Panc1 (cell line): ENCODE measurements around the gene PLK3. TPM values are rescaled to one million over a fixed set of nuclear protein-coding genes. Genes with fewer than 3 reads are reported as not detected.

ENCODE experiments used
- ATAC-seq: fragments of 200-7000 bp; cut with Tn5 transposase; 2 replicates; pipeline ENCODE4 v1.9.1; 2020; ENCODE audit warnings: mild to moderate bottlenecking, moderate library complexity
- BruUV-seq: library from RNA; stranded (reverse); fragments of 400-500 nt; replicated peaks from 2 replicates; lab custom pipeline; 2021; lab: Mats Ljungman, UMichigan
- CTCF ChIA-PET: fragments of 300-600 bp; sonication (Branson Sonifier 250); formaldehyde crosslinking; loops from one replicate; lab custom pipeline; 2022; ENCODE audit warnings: antibody characterized with exemption; lab: Charles Lee
- POLR2A ChIA-PET: fragments of 300-600 bp; sonication (Branson Sonifier 250); formaldehyde crosslinking; loops from one replicate; lab custom pipeline; 2022; ENCODE audit warnings: antibody characterized with exemption; lab: Charles Lee
- DNase-seq: peaks from one replicate; pipeline ENCODE4 v3.0.0-alpha.2; 2010; ENCODE audit warnings: low read depth, low spot score
- H3K27ac ChIP-seq: 2 replicates; pipeline ENCODE4 v1.5.1; 2011; ENCODE audit warnings: mild to moderate bottlenecking, low read length, inconsistent platforms
- H3K27me3 ChIP-seq: fragments of 200-500 bp; sonication (Bioruptor generic); 2 replicates; pipeline ENCODE4 v1.6.0; 2014; ENCODE audit warnings: low read length, inconsistent platforms; ENCODE audit not compliant: control insufficient read depth, insufficient read depth
- H3K36me3 ChIP-seq: fragments of 200-500 bp; sonication (Bioruptor generic); 2 replicates; pipeline ENCODE4 v1.5.1; 2014; ENCODE audit warnings: inconsistent platforms, mild to moderate bottlenecking, low read length, moderate library complexity; ENCODE audit not compliant: control insufficient read depth, insufficient read depth
- H3K4me1 ChIP-seq: 2 replicates; pipeline ENCODE4 v1.5.1; 2011; ENCODE audit warnings: inconsistent platforms, mild to moderate bottlenecking, low read length, moderate library complexity; ENCODE audit not compliant: control insufficient read depth, insufficient read depth
- H3K4me3 ChIP-seq, 2 experiments: 2 replicates each; pipeline ENCODE4 v1.5.1; 2011 to 2012; ENCODE audit warnings: low read depth in 2 of 2, low read length in 2 of 2, mild to moderate bottlenecking in 2 of 2, inconsistent platforms in 1 of 2, moderate library complexity in 1 of 2
- H3K9me3 ChIP-seq: fragments of 200-500 bp; sonication (Bioruptor generic); 2 replicates; pipeline ENCODE4 v1.5.1; 2014; ENCODE audit warnings: low read depth, mild to moderate bottlenecking, inconsistent platforms, low read length, moderate library complexity; ENCODE audit not compliant: control insufficient read depth, insufficient read depth
- CTCF ChIP-seq: fragments of 450-650 bp; IDR thresholded peaks from 2 replicates; pipeline ENCODE4 v1.5.1; 2017; ENCODE audit warnings: mild to moderate bottlenecking
- POLR2AphosphoS5 ChIP-seq: IDR thresholded peaks from 2 replicates; pipeline ENCODE4 v1.6.1; 2012; ENCODE audit warnings: mild to moderate bottlenecking, low read depth, low read length, moderate library complexity
- REST ChIP-seq, 2 experiments: IDR thresholded peaks; 2 replicates each; pipeline ENCODE4 v1.6.1; 2011 to 2012; ENCODE audit warnings: low read depth in 2 of 2, control low read depth in 1 of 2, low read length in 1 of 2, mild to moderate bottlenecking in 1 of 2, moderate library complexity in 1 of 2; ENCODE audit not compliant: insufficient read depth in 1 of 2
- SIN3A ChIP-seq: IDR thresholded peaks from 2 replicates; pipeline ENCODE4 v1.6.1; 2012; ENCODE audit warnings: low read depth, mild to moderate bottlenecking, low read length, moderate library complexity, borderline replicate concordance; ENCODE audit not compliant: insufficient read depth
- TCF7L2 ChIP-seq: IDR thresholded peaks from 2 replicates; pipeline ENCODE4 v1.6.1; 2011; ENCODE audit warnings: mild to moderate bottlenecking, low read depth, low read length, inconsistent platforms
- in situ Hi-C: cut with HindIII; loops from 2 replicates; pipeline ENCODE4 v1.10.0; 2016; ENCODE audit warnings: low sequenced_read_pairs, low pct_unique_long_range_greater_than_20kb
- intact Hi-C: fragments of 100-400 bp; cut with micrococcal nuclease; formaldehyde crosslinking; loops from one replicate; pipeline ENCODE4 v1.10.0; 2022; ENCODE audit not compliant: unreplicated experiment
- total RNA-seq: library from RNA; stranded (reverse); gene quantifications from one replicate; pipeline ENCODE4 v1.2.1, GENCODE V29; 2021; ENCODE audit not compliant: unreplicated experiment

PLK3 gene
- total RNA-seq, 1 experiment from 2014 or later = 13.7 TPM

- no peak for ATAC-seq
- TF ChIP-seq POLR2AphosphoS5 (no peak), TCF7L2 (no peak), CTCF (no peak), REST (IDR thresholded peaks at IDR 0.05; ENCODE audit: insufficient read depth in 1 of 2, low read depth in 2 of 2, low read length in 1 of 2) (no peak), SIN3A (no peak)
- intact Hi-C loops (no loop called here), in situ Hi-C loops (no loop called here)
- DNase-seq = no peak
- no TSS peak for BruUV-seq
- Histone ChIP-seq H3K4me3 (no peak overlapping the region), H3K27ac (no peak overlapping the region), H3K27me3 (no peaks in the 10 kb centered on the region), H3K9me3 (no peaks in the 10 kb centered on the region), H3K4me1 (no peaks in the 10 kb centered on the region), H3K36me3 (no peaks in the 10 kb centered on the region)
- ChIA-PET POLR2A (interaction anchor here (0.6 kb wide), 2 partner anchors 97 to 1532 kb away, joined by 3 read pairs; partner anchors contain the start of gene RNU5D-1), CTCF (no interaction called here)
Observed at GRCh38 chr1:44827197-44828002, 27.2 kb downstream of the PLK3 start.

- in situ Hi-C loops = no loop called here
- ATAC-seq (no peak), DNase-seq (no peak)
- no peak for TF ChIP-seq TCF7L2
- no peaks in the 10 kb centered on the region for H3K27me3 ChIP-seq
- H3K36me3 ChIP-seq = no peaks in the 10 kb centered on the region
- H3K27ac ChIP-seq = no peak overlapping the region
- H3K9me3 ChIP-seq = no peaks in the 10 kb centered on the region
- no TSS peak for BruUV-seq
- no peak overlapping the region for H3K4me3 ChIP-seq
- intact Hi-C loops = no loop called here
- CTCF ChIA-PET = interaction anchor here (0.5 kb wide), 1 partner anchor 114 kb away, joined by 4 read pairs; no protein-coding TSS in a partner anchor
- H3K4me1 ChIP-seq = no peaks in the 10 kb centered on the region
- POLR2A ChIA-PET = no interaction called here
Observed at GRCh38 chr1:44828003-44828651, 27.9 kb downstream of the PLK3 start.
